ENCODE data around the gene SLC35D1. TPM values are rescaled to one million over a fixed set of nuclear protein-coding genes. Genes with fewer than 3 reads are reported as not detected.

Gene SLC35D1
- total RNA-seq, 1 donor from 2014 or later, result 7.4 TPM

- DNase-seq (ENCODE audit: low spot score), result no peak
Measured at GRCh38 chr1:67044631-67045270, 9.2 kb downstream of the SLC35D1 start.

- DNase-seq (ENCODE audit: low spot score), result no peak
Measured at GRCh38 chr1:67043366-67043765, 10.6 kb downstream of the SLC35D1 start.

GRCh38 chr1:67041841-67042503, 12.0 kb downstream of the SLC35D1 start:
- no peak for DNase-seq (ENCODE audit: low spot score)

GRCh38 chr1:67040405-67040804, 13.5 kb downstream of the SLC35D1 start:
- no peak for DNase-seq (ENCODE audit: low spot score)

- no peak for DNase-seq (ENCODE audit: low spot score)
Measured at GRCh38 chr1:67031859-67032247, 22.1 kb downstream of the SLC35D1 start.

- DNase-seq (ENCODE audit: low spot score), result no peak
Measured at GRCh38 chr1:67031121-67031858, 22.7 kb downstream of the SLC35D1 start.

GRCh38 chr1:67029472-67029871, 24.5 kb downstream of the SLC35D1 start:
- DNase-seq (ENCODE audit: low spot score), result no peak

GRCh38 chr1:67020765-67021164, 33.2 kb downstream of the SLC35D1 start:
- DNase-seq (ENCODE audit: low spot score), result no peak

GRCh38 chr1:67020304-67020703, 33.6 kb downstream of the SLC35D1 start:
- no peak for DNase-seq (ENCODE audit: low spot score)

GRCh38 chr1:67019600-67020136, 34.3 kb downstream of the SLC35D1 start:
- no peak for DNase-seq (ENCODE audit: low spot score)

GRCh38 chr1:67019121-67019520, 34.8 kb downstream of the SLC35D1 start:
- no peak for DNase-seq (ENCODE audit: low spot score)

GRCh38 chr1:67018574-67018973, 35.4 kb downstream of the SLC35D1 start:
- no peak for DNase-seq (ENCODE audit: low spot score)

GRCh38 chr1:67013573-67013972, 40.4 kb downstream of the SLC35D1 start:
- DNase-seq (ENCODE audit: low spot score), result no peak

GRCh38 chr1:67009792-67010191, 44.2 kb downstream of the SLC35D1 start:
- DNase-seq (ENCODE audit: low spot score), result no peak

GRCh38 chr1:67005068-67005467, 48.9 kb downstream of the SLC35D1 start:
- DNase-seq (ENCODE audit: low spot score), result no peak

GRCh38 chr1:67004176-67004575, 49.8 kb downstream of the SLC35D1 start:
- no peak for DNase-seq (ENCODE audit: low spot score)

- DNase-seq (ENCODE audit: low spot score), result no peak
Measured at GRCh38 chr1:67001682-67002425, 52.1 kb downstream of the SLC35D1 start.

GRCh38 chr1:66999640-67000400, 54.1 kb downstream of the SLC35D1 start:
- no peak for DNase-seq (ENCODE audit: low spot score)

GRCh38 chr1:66998972-66999371, 55.0 kb downstream of the SLC35D1 start:
- no peak for DNase-seq (ENCODE audit: low spot score)

- no peak for DNase-seq (ENCODE audit: low spot score)
Measured at GRCh38 chr1:66996018-66996682, 57.8 kb downstream of the SLC35D1 start.
